Measurements from ENCODE around the gene MGME1.
"Not testable (repeated sequence)": the region's sequence is repeated elsewhere in the genome, so short reads cannot be mapped to it uniquely, and the experiment has no call there.

Gene MGME1

GRCh38 chr20:17941087-17941825 lies 27.6 kb upstream of the MGME1 start:
- DNase-seq = no peak

- DNase-seq = no peak
Observed at GRCh38 chr20:17941826-17942196, 27.0 kb upstream of the MGME1 start.

- no peak for DNase-seq
Observed at GRCh38 chr20:17943343-17943742, 25.5 kb upstream of the MGME1 start.

DNA sequence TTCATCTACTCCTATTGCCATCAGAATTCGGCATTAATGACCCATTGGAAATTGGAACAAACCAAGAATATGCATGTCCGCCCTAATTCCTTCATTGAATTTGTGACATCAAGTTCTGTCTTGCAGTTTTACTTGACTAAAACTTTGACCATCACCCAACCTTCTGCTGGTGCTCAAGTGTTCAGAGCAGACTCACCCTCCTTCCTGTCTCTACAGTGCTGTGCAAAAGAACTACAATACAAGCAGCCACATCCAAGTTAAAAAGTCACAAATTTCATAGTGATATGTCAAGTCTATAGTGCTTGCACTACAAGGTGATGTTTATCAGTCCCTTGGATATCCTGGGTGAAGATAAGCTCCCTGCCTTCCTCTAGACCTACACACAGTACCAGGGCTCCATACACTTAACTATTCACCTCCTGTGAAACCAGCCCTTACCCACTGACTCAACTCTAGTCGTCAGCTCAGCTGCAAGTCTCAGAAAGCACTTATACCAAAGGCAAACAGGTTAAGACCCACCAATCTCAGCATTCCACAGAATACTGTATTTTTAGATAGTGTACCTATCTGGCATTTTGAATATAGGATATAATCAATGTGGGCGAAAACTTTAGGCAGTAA lies 23.9 kb upstream of the MGME1 start:
- DNase-seq = no peak

- no peak for DNase-seq
Observed at GRCh38 chr20:17946040-17946439, 22.8 kb upstream of the MGME1 start.

DNA sequence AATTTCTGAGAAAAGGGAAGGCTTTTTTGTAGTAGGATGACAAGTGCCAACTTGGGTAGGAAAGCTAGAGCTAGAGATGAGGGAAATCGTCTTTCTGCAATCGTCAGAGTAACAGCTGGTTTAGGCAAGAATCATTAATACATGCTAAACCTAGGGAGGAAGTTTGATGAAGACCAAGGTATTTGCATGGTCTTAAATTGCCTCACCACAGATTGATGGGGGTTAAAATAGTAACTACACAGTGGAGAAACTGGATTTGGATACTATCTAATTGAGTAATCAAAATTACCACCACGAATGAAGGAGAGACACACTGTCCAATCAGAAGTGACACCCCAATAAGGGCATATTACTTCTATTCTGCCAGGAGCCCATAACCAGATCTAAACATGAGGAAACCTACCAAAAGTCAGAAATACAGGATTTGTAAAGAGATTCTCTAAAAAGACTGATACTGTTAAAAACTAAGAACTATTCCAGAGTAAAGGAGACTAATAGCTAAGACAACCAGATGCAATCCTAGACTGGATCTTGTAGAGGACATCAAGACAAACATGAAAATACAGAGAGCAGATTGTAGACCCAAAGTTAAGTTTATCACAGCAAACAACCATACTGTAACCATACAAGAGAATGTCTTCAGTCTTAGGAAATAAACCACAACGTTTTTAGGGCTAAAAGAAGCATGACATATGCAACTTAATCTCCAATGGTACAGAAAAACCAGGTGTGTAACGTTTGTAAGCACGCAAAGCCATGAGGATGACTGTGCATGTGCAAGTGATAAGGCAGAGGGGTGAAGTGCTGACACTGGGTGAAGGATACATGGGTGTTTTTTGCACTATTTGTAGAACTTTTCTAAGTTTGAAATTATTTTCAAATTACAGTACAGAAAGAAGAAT lies 22.0 kb upstream of the MGME1 start:
- no peak for DNase-seq

GRCh38 chr20:17947474-17947815 lies 21.4 kb upstream of the MGME1 start:
- no peak for DNase-seq

DNA sequence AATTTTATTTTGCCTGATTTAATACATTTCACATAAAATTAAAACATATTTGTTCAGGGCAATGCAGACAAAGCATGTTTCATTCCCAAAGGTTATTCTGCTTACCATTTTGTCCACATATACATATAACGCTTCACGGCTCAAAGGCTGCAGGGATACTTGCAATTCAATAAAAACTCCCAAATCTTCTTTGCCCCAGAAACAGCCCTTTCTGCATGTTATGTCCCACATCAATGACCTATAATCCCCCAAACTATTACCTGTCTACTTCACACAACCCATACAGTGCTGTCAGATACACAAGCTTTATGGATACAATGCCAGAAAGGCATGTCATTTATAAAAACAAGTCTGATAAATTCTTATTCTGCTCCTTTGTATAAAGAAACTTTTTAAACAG lies 20.4 kb upstream of the MGME1 start:
- no peak for DNase-seq

DNA sequence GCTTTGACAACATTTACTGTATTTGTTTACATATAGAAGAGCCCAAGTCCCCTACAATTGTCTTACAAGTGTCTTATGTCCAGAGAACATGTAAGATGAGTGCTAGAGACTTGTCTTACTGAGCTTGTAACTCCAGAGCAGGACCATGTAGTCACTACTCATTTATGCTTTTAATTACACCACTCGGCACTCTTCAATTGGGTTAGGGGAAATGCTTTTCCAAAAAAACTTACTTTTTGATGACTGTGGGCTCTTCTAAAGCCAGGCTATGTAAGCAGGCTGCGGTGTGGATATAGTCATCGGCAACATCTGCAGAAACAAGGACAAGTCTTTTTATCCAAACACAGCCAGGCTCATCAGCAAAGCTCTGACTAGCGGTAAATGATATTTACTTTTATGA lies 18.9 kb upstream of the MGME1 start:
- no peak for DNase-seq

DNA sequence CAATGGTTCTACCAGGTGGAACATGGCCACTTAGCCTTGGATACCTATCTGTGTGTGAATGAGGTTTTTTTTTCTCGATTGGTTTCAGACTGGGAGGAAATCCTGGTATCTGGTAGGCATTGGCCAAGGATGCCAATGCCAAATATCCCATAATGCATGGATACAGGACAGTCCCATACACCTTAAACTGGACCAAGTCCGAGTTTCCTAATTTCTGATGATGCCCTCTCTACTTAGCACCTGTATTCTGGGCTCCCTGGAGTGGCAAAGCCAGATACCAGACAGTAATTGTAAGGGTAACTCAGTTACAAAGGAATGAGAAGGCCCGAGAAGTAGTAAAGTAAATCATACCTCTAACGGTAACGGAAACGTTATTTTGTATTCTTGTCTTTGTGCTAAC lies 18.1 kb upstream of the MGME1 start:
- DNase-seq = no peak

DNA sequence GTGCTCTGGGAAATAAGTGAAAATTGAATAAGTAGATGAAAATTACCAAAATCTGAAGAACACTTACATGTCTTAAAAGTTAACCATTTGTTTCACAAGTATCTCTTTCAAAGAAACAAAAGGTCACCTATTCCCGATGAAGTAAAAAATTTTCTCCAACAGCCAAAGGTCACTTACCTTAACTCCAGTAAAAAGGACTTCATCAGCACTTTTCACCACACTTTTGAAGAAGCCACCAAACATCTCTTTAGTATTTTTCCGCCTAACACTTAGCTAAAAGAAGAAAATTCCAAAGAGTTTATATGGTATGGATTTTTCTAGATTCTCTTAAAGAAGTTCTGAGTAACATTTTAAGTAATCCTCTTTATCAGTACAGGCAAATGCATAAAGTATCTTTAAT lies 17.5 kb upstream of the MGME1 start:
- no peak for DNase-seq

DNA sequence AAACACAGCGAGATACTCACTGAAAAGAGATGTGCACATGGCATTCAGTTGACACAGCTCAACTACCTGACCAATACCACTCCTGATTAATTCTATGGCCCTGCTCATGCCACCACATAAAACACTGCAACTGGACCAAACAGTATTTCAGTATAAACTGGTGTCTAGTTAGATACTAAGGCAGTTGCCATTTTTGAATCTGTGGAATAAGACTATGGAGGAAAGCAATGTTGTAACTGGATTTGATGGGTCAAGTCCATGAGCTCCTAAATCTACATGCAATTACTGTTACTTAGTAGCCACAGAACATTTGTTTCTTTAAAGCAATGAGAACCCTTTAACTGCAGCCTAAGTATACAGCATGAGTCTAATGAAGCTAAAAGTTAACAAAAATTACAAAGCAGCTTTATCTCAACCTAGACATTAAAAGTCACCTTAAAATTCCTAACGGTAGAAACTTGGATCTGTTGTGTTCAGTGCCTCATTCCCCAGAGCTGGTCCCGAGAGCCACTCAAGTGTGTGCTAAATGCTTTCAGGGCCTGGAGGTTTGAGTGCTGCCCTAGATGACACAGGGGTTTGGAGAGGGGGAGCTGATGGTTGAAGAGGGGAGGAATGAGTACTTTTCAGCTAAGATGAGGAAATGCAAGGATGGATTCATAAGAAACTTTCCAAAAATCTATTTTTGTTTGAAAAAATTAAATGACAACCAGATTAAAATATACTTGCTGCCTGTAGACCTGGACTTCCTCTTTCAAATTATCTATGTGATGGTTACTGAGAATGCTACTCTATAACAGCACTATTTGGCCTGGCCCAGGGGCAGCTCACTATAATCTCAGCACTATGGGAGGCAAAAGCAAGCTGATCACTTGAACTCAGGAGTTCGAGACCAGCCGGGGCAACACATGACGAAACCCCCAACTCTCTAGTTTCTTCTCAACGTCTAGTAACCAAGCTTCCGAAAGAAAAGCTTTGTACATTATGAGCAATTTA lies 15.8 kb upstream of the MGME1 start:
- no peak for DNase-seq

- DNase-seq = no peak
Observed at GRCh38 chr20:17953935-17954334, 14.9 kb upstream of the MGME1 start.

DNA sequence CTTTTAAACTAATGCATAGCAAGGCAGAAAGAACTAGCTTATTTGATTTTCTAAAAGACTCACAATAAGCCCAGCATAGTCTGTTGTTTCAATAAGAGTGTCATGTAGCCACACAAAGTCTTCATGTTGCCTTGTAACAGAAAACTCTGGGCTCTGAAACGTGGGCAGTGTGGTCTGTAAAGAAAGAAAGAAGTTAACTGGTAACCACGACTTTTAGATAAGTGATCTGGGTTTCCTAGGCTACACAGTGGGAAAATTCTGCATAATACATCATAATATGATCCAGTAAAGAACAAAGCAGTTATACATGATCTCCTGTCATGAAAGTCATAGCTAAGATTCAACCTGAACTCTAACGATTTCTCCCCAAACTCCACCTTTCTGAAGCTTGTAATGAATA lies 13.5 kb upstream of the MGME1 start:
- DNase-seq = no peak

DNA sequence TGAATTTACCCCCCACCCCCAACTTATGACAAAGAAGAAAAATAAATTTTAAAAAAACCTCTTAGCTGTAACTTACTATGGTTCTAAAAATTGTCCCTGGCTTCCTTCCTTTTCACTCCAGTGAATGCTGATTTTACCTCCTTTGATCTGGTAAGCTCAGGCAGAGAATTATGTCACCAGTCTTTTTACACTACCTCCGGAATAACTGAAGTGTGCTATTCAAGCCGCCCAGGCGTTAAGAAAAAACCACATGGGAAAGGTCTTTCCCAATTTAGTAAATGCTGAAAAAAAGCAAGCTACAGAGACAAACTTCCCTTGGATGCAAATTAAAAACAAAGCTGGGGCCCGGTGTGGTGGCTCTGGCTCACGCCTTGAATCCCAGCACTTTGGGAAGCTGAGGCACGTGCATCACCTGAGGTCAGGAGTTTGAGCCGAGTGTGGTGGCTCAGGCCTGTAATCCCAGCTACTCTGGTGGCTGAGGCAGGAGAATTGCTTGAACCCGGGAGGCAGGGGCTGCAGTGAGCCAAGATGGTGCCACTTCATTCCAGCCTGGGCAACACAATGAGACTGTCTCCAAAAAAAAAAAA lies 12.6 kb upstream of the MGME1 start:
- no peak for DNase-seq

DNA sequence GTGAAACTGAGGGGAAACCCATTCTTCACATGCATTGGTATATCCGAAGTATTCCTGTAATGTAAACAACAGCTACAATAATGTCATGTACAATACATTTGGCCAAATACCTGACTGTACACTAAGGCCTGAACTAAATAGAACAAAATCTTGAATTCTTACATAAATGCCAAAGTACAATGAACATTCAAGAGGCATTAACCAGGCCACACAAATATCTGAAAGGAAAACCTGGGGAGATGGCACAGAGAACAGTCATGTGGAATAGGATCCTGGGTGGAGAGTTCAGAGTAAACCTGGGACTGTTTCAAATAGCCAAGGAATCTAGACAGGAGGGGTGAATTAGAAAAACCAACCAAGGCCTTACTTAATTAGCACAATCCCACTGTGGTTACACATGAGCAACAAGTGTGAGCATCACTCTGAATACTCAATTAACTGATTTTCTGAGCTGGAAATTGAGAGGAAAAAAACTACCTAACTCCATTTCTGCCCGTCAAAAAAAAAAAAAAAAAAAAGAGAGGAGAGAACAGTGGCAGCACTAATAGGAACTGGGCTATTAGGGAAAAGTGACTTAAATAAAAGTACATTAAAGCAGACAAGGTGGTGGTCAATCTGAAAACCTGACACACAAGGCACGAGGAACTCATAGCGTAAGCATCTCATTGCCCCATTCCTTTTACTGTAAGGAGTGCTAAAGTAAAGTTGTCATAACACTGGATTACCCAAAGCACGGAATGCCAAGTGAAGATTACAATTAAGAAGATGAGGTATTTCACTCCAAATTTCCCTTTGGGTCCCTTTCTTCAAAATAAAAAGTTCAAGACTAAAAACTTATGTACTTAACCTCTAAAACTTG lies 11.1 kb upstream of the MGME1 start:
- DNase-seq = no peak

DNA sequence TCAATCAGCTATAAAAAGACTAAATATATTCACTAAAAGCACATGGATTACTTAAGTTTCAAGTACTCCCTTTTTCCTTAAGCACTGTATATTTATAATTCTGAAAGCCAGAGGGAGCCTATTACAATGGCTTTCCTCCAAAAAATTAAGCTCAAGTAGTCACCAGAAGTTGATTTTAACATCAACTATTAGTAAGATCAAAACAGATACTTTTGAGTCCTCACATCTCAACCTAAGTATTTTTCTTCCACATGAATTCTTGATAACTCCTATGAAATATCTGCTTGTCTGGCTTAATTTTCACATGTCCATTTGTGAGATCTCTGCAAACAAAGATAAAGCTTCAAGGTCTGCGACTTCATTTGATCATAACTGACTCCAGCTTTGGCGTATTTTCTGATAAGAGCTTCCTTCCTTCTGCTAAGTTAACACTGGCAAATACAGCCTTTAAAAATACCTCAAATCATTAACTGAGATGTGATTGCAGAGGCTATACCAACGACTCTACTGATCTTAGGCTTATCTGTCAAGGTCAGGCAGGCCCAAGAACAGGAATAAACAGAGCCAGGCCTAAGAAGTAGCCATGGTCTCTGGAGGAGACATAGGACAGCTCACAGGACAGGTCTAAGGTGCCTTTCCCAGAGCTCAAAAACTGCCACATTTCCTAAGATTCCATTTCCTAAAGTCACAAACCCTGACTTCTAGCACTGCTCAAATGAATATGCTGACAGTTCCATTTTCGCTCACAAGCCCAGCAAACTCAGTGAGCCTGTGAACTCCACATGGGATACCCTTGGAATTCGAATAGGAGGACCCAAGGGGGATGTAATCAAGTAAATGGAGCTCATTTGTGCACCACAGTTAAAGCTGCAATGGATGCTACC lies 10.2 kb upstream of the MGME1 start:
- DNase-seq = no peak

- DNase-seq = no peak
Observed at GRCh38 chr20:17959257-17959627, 9.6 kb upstream of the MGME1 start.

- not testable (repeated sequence) for DNase-seq
Observed at GRCh38 chr20:17960400-17960885, 8.4 kb upstream of the MGME1 start.

GRCh38 chr20:17960927-17961586 lies 7.8 kb upstream of the MGME1 start:
- no peak for DNase-seq
